ENCODE measurements around the gene ZDHHC11. TPM values are rescaled to one million over a fixed set of nuclear protein-coding genes. Genes with fewer than 3 reads are reported as not detected.

The ZDHHC11 gene
- total and polyA plus RNA-seq, 8 donors = 14.6 to 37.1 (median 25.8) TPM

DNA sequence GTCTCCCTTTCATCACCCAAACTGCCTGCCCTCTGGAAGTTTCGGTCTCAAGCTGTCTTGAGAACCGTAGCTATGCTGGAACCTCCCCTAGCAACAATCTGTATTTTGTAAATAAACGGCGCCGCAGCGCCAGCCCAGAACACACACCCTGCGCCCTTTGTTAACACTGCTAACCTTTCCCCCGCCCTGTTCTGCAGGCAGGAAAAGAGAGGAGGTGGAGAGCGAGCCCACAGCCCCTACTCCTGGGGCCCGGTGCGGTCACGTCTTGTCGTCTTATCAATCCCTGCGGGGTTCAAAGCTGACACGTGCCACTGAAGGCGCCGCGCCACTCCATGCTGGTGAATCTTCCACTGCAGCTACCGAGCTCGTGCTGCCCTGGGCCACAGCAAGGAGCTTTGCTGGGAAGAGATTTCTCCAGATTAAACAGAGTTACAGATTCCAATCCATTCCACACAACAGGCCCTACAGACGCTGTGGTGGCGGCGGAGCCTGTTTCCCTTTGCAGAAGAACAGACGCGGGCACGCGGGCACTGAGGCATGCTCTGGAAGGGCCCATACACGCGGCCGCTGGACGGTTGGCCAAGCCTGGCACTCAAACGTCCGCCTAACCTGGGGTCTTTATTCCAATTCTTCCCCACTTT lies 91.6 kb downstream of the ZDHHC11 start:
- peak; percentile 60 for ATAC-seq
- H3K27ac ChIP-seq = peak overlapping the region; percentile 56 to 87
- no peaks in the 10 kb centered on the region for H3K27me3 ChIP-seq
- no peaks in the 10 kb centered on the region for H3K9me3 ChIP-seq
- H3K4me1 ChIP-seq = peaks cover 29 to 34% of the 10 kb centered on the region in 2 donors
- DNase-seq = peak; percentile 82 to 95 (median 85)
- TF ChIP-seq, protein P1, sequence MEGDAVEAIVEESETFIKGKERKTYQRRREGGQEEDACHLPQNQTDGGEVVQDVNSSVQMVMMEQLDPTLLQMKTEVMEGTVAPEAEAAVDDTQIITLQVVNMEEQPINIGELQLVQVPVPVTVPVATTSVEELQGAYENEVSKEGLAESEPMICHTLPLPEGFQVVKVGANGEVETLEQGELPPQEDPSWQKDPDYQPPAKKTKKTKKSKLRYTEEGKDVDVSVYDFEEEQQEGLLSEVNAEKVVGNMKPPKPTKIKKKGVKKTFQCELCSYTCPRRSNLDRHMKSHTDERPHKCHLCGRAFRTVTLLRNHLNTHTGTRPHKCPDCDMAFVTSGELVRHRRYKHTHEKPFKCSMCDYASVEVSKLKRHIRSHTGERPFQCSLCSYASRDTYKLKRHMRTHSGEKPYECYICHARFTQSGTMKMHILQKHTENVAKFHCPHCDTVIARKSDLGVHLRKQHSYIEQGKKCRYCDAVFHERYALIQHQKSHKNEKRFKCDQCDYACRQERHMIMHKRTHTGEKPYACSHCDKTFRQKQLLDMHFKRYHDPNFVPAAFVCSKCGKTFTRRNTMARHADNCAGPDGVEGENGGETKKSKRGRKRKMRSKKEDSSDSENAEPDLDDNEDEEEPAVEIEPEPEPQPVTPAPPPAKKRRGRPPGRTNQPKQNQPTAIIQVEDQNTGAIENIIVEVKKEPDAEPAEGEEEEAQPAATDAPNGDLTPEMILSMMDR (IDR thresholded peaks at IDR 0.05) = no peak
- H3K4me3 ChIP-seq = no peak overlapping the region
- no peaks in the 10 kb centered on the region for H3K36me3 ChIP-seq
- intact Hi-C loops (cut with DNase I) = no loop called here

DNA sequence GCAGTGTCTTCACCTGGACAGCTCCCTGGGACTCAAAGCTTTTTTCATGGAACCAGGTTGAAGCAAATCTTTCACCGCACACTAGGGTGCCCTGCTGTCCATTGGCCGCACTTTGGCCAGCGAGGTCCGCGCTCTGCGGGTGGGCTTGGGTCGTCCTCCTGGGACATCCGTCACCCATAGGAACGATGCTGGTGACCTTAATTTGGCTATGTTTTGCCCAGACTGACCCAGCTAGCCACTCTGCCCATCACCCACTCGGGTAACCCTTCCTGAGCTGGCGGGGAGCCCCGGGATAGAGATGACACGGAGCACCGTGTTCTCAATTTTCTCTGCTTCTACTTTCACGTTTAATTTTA lies 92.1 kb downstream of the ZDHHC11 start:
- Histone ChIP-seq H3K36me3 (no peaks in the 10 kb centered on the region), H3K4me3 (no peak overlapping the region), H3K27ac (peak overlapping the region; percentile 56 to 87), H3K4me1 (peaks cover 29 to 34% of the 10 kb centered on the region in 2 donors), H3K27me3 (no peaks in the 10 kb centered on the region), H3K9me3 (no peaks in the 10 kb centered on the region)
- peak in 1 of 4 donors; percentile 68 for DNase-seq
- TF ChIP-seq, protein P1 (IDR thresholded peaks at IDR 0.05) = no peak
- ATAC-seq = no peak
- intact Hi-C loops (cut with DNase I) = no loop called here

DNA sequence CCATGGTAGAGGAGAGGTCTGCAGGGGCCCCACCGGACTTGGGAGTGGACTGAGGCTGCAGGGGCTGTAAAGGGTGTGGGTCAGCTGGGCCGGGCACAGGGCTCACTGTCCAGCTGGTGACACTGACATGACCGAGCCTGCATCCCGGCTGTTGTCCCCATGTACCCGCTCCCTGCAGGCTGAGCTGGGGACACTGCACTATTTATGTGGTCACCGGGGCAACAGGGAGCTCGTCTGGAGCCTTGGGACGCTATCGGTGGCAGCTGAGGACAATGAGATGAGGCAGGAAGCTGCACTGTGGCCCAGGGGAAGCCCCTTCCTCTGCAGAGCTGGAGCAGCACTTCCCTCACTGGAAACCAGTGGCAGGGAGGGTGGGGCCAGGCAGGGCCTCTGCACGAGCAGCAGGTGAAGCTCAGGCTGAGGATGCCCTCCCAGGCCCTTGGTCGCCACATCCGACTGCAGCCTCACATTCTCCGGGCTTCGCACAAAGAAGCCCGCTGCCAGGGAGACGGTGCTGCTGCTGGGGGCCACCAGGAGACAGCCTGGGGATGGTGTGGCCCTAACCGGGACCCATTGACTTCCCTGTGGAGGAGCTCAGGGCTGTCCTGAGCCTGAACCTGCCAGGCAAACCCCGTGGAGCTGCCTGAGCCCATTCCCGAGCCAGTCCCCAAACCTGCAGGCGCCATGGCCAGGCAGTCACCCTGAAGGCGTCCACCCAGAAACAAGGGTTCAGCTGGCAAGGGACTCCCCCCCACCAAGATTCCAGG lies 92.7 kb downstream of the ZDHHC11 start:
- ATAC-seq (peak; percentile 4), DNase-seq (peak in 3 of 4 donors; percentile 58 to 80 (median 76))
- Histone ChIP-seq H3K4me3 (no peak overlapping the region), H3K4me1 (peaks cover 29 to 34% of the 10 kb centered on the region in 2 donors), H3K27ac (peak overlapping the region; percentile 56 to 87), H3K9me3 (no peaks in the 10 kb centered on the region), H3K27me3 (no peaks in the 10 kb centered on the region), H3K36me3 (no peaks in the 10 kb centered on the region)
- TF ChIP-seq, protein P1 (IDR thresholded peaks at IDR 0.05) = no peak
- intact Hi-C loops (cut with DNase I) = no loop called here

DNA sequence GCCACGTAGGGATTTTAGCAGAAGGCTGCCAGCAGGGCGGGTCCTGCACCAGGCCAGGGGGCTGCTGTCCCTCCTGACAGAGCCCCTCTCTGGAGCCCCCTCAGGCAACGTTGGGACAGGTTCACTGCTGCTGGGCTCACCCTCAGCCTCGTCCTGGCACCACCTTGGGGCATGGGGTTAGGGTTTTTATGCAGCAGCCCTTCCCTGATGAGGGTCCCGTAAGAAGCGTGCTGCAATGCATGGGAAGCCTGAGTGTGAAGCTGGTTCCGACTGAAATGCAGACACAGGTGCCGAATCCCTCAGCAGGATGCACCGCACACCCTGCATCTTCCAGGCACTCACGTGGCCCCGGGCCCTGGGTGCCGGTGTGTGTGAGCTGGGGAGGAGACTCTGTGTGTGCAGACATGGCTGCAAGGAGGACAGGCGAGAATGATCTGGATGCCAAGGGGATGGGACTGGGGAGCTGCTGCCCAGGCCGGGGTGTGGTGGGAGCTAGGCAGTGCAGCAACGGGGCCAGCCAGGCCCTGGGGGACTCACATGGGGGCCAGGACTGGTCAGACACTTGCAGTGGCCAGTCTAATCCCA lies 93.3 kb downstream of the ZDHHC11 start:
- TF ChIP-seq, protein P1 (IDR thresholded peaks at IDR 0.05) = no peak
- Histone ChIP-seq H3K36me3 (no peaks in the 10 kb centered on the region), H3K9me3 (no peaks in the 10 kb centered on the region), H3K27ac (peak overlapping the region; percentile 56 to 87), H3K4me3 (no peak overlapping the region), H3K4me1 (peaks cover 29 to 34% of the 10 kb centered on the region in 2 donors), H3K27me3 (no peaks in the 10 kb centered on the region)
- ATAC-seq (no peak), DNase-seq (no peak)
- intact Hi-C loops (cut with DNase I) = no loop called here

DNA sequence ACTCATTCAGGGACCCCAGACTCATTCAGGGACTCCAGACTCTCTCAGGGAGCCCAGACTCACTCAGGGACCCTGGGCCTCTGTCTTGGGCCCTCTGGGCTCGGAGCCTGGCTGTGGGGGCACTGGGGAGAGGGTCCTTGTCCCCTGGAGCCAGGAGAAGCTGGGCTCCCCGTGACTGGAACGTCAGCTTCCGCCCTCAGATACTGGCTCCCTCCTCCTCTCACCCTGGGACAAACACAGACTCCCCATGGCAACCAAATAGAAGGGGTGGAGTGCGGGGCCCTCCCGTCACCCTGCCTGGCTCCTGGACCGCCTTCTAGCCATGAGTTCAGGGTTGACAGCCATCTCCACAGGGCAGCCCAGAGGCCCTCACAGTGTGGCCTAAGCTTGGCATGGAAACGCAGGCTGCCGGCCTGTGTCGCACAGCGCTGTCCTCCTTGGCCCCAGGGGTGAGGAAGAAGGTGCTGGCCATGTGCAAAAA lies 93.9 kb downstream of the ZDHHC11 start:
- Histone ChIP-seq H3K4me1 (peaks cover 29 to 34% of the 10 kb centered on the region in 2 donors), H3K4me3 (no peak overlapping the region), H3K36me3 (no peaks in the 10 kb centered on the region), H3K27ac (peak overlapping the region in 1 of 2 donors; percentile 56), H3K9me3 (no peaks in the 10 kb centered on the region), H3K27me3 (no peaks in the 10 kb centered on the region)
- TF ChIP-seq, protein P1 (IDR thresholded peaks at IDR 0.05) = no peak
- DNase-seq (peak in 3 of 4 donors; percentile 71 to 77 (median 74)), ATAC-seq (peak; percentile 66)
- intact Hi-C loops (cut with DNase I) = no loop called here
